Hematopoietic multipotent progenitor cell treated with erythropoietin and hydrocortisone succinate and interleukin-3 and kit ligand, for 17 days (in vitro differentiated cells): Measurements from ENCODE around the gene TPSG1.
"Not testable (repeated sequence)": the region's sequence is repeated elsewhere in the genome, so short reads cannot be mapped to it uniquely, and the experiment has no call there.

Experiments
- DNase-seq: peaks from one replicate; pipeline ENCODE4 v3.0.0-alpha.2; 2015; ENCODE audit warnings: low spot score

TPSG1 gene

DNA sequence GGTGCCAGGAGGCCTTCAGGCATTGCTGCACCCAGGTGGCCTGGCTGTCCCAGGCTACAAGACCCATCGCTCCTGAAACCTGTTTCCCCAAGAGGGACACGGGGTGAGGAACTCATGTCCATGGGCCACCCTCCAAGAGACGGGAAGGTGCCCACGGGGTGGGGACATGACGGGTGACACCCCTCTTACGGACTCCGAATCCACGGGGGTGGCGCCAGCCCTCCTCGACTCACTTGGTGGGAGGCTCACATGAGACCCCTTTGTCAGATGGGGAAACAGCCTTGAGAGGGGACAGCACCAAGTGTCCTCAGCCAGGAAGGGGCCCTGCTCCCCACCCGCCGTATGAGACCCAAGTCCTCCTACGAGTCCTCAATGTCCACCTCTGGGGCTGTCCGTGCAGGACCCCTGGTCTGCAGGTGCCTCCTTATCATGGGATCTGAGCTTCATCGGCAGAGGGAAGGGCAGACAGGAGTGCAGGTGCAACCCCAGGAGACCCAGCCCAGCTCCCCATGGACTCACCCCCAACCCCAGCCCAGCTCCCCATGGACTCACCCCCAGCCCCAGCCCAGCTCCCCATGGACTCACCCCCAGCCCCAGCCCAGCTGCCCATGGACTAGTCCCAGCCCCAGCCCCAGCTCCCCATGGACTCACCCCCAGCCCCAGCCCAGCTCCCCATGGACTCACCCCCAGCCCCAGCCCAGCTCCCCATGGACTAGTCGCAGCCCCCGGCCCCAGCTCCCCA is 5.6 kb upstream of the TPSG1 start:
- DNase-seq = not testable (repeated sequence)

DNA sequence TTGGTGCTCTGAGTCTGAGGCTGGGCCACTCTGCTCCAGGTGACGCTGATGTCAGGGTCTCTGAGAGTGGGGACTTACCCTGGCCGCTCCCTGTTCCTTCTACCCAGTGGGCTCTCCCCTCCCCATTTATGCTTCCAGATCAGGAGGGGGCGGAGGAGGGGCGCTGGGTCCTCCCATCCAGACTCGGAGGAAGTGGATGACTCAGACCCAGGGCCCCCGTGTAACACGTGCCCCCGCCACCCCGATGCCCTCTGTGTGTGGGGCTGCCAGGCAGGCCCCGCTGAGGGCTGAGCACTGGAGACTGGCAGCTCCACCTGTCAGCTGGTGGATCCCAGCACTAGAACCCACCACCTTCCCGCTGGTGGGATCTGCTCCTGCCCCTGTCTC is 5.0 kb upstream of the TPSG1 start, which contains the start of gene TPSB2:
Gene TPSB2, minus strand, starts transcription at position 101 of the 387 bp plus-strand sequence. CDS start 233 bp downstream, outside the sequence.
- not testable (repeated sequence) for DNase-seq

DNA sequence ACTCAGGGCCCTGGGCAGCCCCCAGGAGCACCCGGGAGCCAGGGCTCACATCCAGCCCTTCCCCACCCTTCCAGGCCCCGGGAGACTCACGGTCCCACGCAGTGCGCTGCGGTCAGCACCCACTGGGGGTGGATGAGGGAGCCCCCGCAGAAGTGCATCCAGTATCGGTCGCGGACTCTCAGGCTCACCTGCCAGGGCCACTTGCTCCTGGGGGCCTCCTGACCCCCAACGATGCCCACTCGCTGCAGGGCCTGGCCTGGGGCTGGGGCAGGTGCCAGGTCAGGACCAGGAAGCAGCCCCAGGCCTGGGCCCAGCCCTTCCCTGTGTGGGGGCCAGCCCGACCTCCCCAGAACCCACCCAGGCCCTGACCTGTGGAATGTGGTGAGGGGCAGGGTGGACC is 4.4 kb upstream of the TPSG1 start:
- DNase-seq = not testable (repeated sequence)

GRCh38 chr16:1228227-1228626 is 3.2 kb upstream of the TPSG1 start:
- not testable (repeated sequence) for DNase-seq

DNA sequence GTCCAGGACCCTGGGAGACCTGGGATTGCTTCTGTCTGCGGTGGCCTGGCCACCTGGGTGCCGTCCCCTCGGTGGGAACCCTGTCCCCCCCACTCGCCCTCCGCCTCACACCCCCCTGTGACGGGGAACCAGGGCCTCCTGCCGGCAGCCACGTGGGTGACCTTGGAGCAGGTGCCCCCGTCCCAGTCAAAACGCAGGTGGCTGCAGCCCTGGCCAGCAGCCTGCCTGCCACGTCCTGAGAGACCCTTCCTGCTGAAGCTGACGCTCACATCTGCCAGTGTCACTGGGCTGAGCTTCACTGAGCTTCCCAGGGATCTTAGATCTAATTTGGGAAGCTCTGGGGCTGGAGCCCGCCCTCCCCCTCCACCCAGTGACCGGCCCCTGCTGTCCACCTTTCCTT is 1.6 kb upstream of the TPSG1 start:
- not testable (repeated sequence) for DNase-seq

DNA sequence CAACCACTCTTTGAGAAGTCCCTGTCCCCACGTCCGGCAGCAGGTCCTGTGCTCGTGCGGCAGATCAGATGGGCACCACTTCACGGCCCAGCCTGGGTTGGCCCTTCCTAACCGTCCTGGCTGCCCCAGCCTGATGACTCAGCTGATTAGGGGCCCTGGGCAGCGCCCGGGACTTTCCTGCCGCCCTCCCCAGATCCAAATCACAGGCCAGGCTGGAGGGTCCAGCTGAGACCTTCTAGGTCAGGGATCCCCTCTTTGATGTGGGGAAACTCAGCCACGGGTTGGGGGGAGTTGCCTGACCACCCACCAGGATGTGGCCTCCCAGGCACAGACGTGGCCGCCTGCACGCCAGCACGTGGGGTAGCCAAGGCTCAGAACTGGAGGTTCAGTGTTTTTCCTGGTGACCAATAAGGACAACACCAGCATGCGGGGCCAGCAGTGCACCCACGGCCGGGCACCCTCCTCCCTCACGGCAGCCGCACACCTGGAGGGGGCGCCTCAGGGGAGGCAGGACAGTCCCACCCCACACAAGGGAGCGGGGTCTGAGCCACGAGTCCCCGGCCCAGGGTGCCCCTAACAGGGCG is 752 bp upstream of the TPSG1 start:
- peak; percentile 25 for DNase-seq

DNA sequence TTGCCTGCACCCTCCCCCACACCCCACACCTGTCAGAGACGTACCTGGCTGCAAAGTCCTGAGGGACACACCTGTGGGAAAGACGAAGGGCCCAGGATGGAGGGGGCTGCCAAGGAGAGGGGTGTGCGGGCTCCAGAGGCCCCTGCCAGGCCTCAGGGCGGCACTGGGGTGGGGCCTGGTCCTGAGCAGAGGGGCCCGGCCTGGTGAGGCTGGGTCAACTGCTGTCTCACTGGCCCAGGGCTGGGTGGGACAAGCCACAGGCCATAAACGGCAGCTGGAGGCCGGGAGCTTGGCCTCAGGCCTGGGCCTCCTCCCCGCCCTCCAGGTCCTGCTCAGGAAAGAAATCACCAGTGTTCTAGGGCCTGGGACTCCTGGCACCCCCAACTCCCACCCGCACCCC is 510 bp downstream of the TPSG1 start:
- no peak for DNase-seq

- DNase-seq = no peak
Observed at GRCh38 chr16:1223355-1224214, 1.5 kb downstream of the TPSG1 start.

DNA sequence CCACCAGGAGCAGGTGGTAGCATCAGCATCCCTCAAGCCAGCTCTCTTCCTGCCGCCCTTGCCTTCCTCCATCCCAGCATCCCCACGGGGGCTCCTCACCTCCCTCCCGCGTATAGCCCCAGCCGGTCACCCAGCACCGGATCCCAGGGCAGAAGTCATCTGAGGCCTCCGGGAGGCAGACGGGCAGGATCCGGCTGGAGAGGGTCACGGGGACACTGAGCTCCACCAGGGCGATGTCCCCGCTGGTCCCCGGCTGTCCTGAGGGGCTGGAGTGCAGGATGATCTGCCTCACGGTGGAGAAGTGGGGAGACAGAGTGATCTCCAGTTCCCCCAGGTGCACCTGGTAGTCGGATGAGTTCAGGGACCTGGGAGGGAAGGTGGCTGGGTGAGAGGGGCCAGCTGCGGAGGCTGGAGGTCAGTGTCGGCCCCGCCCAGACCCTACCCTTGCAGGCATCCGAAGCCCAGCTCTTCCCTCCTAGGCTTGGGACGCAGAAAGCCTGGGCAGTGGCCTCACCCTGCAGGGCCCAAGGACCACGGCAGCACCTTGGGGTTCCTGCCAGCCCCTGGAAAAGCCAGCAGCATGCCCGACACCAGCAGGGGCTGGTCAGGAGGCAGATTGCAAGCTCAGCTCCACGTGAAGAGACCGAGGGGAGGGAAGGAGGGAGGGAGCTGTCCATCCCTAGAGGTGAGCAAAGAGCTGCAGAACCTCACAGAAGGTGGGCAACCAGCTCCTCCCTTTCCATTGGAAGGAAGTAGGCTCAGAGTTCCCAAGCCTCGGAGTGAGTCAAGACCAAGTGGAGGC is 2.3 kb downstream of the TPSG1 start:
- DNase-seq = no peak

DNA sequence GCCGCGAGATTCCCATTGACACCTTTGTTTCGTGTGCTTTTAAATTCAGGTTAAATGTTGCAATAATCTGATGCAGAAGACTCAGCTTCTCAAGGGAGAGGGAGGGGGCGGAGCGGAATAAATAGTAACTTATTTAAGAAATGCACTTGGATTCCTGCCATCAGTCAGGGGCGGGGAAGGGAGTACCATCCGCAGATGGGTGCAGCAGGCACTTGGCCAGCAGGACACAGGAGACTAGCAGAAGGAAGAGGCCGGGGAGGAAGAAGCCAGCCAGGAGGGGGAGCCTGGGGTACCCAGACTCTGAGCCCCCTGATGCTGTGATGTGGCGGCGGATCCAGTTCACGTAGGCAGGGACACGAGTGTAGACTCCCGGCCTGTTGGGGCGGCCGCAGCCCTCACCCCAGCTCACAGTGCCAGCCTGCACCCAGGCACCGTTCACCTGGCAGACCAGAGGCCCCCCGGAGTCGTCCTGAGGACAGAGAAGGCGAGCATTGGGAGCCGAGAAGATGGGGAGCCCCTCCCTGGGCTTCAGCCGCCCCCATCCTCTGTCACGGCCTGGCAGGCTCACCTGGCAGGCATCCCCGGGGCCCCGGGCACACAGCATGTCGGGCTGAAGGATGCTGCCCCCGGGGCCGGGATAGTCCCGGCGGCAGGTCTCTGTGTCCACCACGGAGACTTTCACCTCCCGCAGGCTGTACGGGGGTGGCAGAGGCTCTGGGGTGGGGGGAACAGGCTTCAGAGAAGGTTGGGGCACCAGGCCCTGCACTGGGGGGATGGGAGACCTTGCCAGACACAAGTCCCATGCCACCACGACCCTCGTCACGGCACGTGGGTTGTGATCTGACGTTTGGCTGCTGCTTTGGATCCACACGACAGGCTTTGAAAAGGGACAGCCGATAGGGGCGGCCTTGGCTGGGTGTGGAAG is 3.2 kb downstream of the TPSG1 start:
- no peak for DNase-seq

GRCh38 chr16:1220841-1221627 is 4.0 kb downstream of the TPSG1 start:
- no peak for DNase-seq

DNA sequence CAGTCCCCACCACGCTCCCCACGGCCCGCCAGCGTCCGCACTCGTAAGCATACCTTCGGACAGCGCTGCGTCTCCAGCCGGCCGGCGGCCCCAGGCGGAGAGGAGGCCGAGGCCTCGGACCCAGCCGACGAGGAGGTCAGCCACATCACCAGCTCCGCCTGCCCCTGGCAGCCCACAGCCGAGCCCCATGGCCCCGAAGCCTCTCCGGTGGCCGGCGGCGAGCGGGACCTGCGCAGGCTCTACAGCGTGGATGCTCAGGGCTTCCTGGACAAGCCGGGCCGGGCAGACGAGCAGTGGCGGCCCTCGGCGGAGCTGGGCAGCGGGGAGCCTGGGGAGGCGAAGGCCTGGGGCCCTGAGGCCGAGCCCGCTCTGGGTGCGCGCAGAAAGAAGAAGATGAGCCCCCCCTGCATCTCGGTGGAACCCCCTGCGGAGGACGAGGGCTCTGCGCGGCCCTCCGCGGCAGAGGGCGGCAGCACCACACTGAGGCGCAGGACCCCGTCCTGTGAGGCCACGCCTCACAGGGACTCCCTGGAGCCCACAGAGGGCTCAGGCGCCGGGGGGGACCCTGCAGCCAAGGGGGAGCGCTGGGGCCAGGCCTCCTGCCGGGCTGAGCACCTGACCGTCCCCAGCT is 4.9 kb downstream of the TPSG1 start:
- DNase-seq = no peak

GRCh38 chr16:1218930-1219611 is 6.0 kb downstream of the TPSG1 start:
- DNase-seq = no peak

DNA sequence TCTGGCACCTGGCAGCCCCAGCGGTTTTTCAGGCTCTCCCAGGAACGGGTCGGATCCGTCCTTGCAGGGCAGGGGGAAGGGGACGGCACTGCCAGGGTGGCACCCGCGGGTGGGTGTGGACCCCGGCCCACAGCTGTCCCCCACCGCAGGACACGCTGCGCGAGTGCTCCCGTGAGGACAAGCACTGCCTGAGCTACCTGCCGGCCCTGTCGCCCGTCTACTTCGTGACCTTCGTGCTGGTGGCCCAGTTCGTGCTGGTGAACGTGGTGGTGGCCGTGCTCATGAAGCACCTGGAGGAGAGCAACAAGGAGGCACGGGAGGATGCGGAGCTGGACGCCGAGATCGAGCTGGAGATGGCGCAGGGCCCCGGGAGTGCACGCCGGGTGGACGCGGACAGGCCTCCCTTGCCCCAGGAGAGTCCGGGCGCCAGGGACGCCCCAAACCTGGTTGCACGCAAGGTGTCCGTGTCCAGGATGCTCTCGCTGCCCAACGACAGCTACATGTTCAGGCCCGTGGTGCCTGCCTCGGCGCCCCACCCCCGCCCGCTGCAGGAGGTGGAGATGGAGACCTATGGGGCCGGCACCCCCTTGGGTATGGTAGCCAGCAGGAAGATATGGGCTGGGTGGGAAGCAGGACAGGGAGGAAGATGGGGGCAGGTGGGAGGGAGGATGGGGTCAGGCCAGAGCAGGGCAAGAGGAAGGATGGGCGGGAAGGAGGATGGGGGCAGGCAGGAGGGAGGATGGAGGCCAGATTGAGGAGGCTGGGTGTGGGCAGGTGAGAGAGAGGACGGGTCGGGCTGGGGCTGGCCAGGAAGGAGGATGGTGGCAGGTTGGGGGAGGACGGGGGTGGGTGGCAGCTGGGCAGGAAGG is 6.8 kb downstream of the TPSG1 start:
- DNase-seq = no peak

- DNase-seq = no peak
Observed at GRCh38 chr16:1217526-1217925, 7.5 kb downstream of the TPSG1 start.

DNA sequence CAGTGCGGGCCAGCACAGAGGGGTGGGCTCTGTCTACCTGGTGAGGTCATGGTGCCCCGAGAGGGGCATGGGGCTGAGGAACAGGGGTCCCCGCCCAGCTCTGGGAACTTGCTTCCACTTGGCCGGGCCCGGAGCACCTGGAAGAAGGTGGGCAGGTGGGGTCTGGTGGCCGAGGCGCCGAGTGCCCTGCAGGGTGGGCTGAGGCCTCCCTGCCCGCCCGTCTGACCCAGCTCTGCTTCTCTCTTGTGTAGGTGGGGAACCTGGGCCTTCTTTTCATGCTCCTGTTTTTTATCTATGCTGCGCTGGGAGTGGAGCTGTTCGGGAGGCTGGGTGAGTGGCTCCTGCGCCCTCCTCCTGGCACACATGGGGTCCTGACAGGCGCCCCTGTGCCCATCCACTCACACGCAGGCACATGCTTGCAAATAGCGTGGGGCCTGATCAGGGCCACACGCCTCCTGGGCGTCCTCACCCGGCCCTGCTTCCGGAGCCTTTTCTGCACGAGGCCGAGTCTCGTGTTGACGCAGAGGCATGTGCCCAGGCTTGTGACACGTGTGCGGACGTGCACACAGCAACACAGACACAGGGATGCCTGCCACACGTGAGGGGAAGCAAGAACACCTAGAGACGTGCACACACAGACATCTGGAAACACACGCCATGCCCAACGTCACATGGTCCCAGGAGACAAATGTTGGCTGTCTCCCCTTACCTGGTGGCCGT is 8.2 kb downstream of the TPSG1 start:
- no peak for DNase-seq

DNA sequence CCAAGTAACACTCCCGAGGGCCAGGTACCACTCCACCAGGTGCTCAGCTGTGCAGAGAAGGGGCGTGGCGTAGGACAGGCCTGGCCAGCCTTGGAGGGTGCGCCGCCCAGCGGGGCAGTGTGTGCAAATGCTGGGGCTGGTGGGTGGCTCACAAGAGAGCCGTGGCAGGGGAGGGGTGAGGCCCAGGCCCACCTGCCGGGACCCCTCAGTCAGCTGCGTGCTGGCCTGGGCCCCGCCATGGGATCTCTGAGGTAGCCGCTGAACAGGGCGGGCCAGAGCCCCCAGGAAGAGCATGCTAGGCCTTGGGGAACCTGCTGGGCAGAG is 8.8 kb downstream of the TPSG1 start:
- no peak for DNase-seq
